ENCODE data around the gene TRAK2. TPM values are rescaled to one million over a fixed set of nuclear protein-coding genes. Genes with fewer than 3 reads are reported as not detected.

The TRAK2 gene
- total and polyA plus RNA-seq, 2 of the 8 experiments (the other 6 are each of a cell fraction or from before 2014, with no cell fraction given) = 4.5 to 15.7 TPM

DNA sequence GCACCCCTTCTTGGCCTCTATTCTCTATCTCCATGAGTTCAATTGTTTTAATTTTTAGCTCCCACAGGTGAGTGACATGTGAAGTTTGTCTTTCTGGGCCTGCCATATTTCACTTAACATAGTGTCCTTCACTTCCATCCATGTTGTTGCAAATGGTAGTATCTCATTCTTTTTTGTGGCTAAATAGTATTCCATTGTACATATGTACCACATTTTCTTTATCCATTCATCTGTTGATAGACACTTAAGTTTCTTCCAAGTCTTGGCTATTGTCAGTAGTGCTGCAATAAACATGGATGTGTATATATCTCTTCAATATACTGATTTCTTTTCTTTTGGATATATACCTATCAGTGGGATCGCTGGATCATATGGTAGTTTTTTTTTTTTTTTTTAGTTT lies 9.3 kb upstream of the TRAK2 start:
- Histone ChIP-seq H3K27ac (ENCODE audit: low read depth, low read length) (no peak overlapping the region), H3K79me1 (ENCODE audit: low read depth, low read length) (no peaks in the 10 kb centered on the region), H3K56ac (replicated peaks; ENCODE audit: insufficient read length, low read depth, low read length) (no peak overlapping the region), H3K14ac (ENCODE audit: insufficient read length) (no peak overlapping the region), H3K4me2 (ENCODE audit: insufficient read depth in 1 of 2, low read depth in 2 of 2, low read length in 2 of 2) (no peak overlapping the region), H2BK20ac (ENCODE audit: low read length) (no peak overlapping the region), H2BK15ac (ENCODE audit: low read length) (no peak overlapping the region), H2AK5ac (ENCODE audit: low read depth, low read length) (no peak overlapping the region), H3K27me3 (replicated peaks in 1 of 4; ENCODE audit: control insufficient read depth in 3 of 4, extremely low read depth in 1 of 4, insufficient read depth in 3 of 4, low read length in 3 of 4) (no peaks in the 10 kb centered on the region), H3K4ac (replicated peaks; ENCODE audit: insufficient read length, low read depth, low read length) (no peak overlapping the region), H4K8ac (ENCODE audit: extremely low read depth, insufficient read depth, low read length) (no peak overlapping the region), H4K20me1 (replicated peaks in 1 of 2; ENCODE audit: control insufficient read depth in 1 of 2, insufficient read depth in 2 of 2, low read length in 2 of 2) (no peaks in the 10 kb centered on the region), H3K23me2 (ENCODE audit: low read depth, low read length) (no peaks in the 10 kb centered on the region), H2AFZ (ENCODE audit: low read length) (no peak overlapping the region), H2BK5ac (ENCODE audit: low read depth, low read length) (no peak overlapping the region), H3K36me3 (ENCODE audit: control insufficient read depth in 2 of 4, insufficient read depth in 4 of 4, low read length in 3 of 4) (no peaks in the 10 kb centered on the region), H2BK12ac (ENCODE audit: low read depth, low read length) (no peak overlapping the region), H3K23ac (ENCODE audit: insufficient read length) (no peak overlapping the region), H2BK120ac (replicated peaks; ENCODE audit: low read depth, low read length) (no peak overlapping the region), H3K18ac (ENCODE audit: extremely low read depth, low read length) (no peak overlapping the region), H3K4me3 (ENCODE audit: extremely low read depth in 1 of 4, insufficient read depth in 2 of 4, low read depth in 3 of 4, low read length in 4 of 4) (no peak overlapping the region), H4K91ac (replicated peaks; ENCODE audit: insufficient read length, low read length) (no peak overlapping the region), H3K9me3 (ENCODE audit: insufficient read depth in 2 of 2, low read depth in 1 of 2, low read length in 1 of 2) (no peaks in the 10 kb centered on the region), H3K9ac (replicated peaks in 1 of 4; ENCODE audit: extremely low read depth in 1 of 4, low read depth in 3 of 4, low read length in 3 of 4) (no peak overlapping the region), H4K5ac (ENCODE audit: insufficient read length, low read depth, low read length) (no peak overlapping the region), H3K4me1 (replicated peaks in 1 of 4; ENCODE audit: control insufficient read depth in 3 of 4, insufficient read depth in 4 of 4, low read length in 3 of 4) (no peaks in the 10 kb centered on the region), H3K79me2 (ENCODE audit: control insufficient read depth in 1 of 2, insufficient read depth in 2 of 2, low read length in 2 of 2) (no peaks in the 10 kb centered on the region)
- WGBS, 2 experiments (ENCODE audit: extremely low coverage in 1 of 2, insufficient coverage in 1 of 2, insufficient read length in 1 of 2, insufficient replicate concordance in 2 of 2, low coverage in 1 of 2, low lambda C conversion rate in 2 of 2, missing lambda C conversion rate in 1 of 2) = 100% methylated on average over 1 of the region's 1 CpG; no CpG with 5 or more reads in 1 of the 2 experiments
- DNase-seq (ENCODE audit: low read depth in 1 of 2, low spot score in 2 of 2) (no peak), FAIRE-seq (no peak)
- POLR2A ChIA-PET (ENCODE audit: partially characterized antibody) = interaction anchor here (1.2 kb wide), 1 partner anchor 8 kb away, joined by 4 read pairs; no protein-coding TSS in a partner anchor
- CTCF ChIA-PET (ENCODE audit: partially characterized antibody) = no interaction called here
- TF ChIP-seq JUN (IDR thresholded peaks at IDR 0.05; ENCODE audit: low read depth, low read length) = no peak
- TF ChIP-seq SP2 (IDR thresholded peaks at IDR 0.05; ENCODE audit: low read length) = no peak
- TF ChIP-seq JUND (IDR thresholded peaks at IDR 0.05; ENCODE audit: low read length) = no peak
- TF ChIP-seq, protein P1, sequence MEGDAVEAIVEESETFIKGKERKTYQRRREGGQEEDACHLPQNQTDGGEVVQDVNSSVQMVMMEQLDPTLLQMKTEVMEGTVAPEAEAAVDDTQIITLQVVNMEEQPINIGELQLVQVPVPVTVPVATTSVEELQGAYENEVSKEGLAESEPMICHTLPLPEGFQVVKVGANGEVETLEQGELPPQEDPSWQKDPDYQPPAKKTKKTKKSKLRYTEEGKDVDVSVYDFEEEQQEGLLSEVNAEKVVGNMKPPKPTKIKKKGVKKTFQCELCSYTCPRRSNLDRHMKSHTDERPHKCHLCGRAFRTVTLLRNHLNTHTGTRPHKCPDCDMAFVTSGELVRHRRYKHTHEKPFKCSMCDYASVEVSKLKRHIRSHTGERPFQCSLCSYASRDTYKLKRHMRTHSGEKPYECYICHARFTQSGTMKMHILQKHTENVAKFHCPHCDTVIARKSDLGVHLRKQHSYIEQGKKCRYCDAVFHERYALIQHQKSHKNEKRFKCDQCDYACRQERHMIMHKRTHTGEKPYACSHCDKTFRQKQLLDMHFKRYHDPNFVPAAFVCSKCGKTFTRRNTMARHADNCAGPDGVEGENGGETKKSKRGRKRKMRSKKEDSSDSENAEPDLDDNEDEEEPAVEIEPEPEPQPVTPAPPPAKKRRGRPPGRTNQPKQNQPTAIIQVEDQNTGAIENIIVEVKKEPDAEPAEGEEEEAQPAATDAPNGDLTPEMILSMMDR (IDR thresholded peaks at IDR 0.05; ENCODE audit: control extremely low read depth in 1 of 3, insufficient read depth in 1 of 3, low read depth in 1 of 3, low read length in 3 of 3) = no peak
- TF ChIP-seq KDM4A (IDR thresholded peaks at IDR 0.05; ENCODE audit: low read depth, low read length, severe bottlenecking) = no peak
- TF ChIP-seq POLR2A (IDR thresholded peaks at IDR 0.05; ENCODE audit: control extremely low read depth in 1 of 2, low read depth in 2 of 2, low read length in 2 of 2) = no peak
- TF ChIP-seq CEBPB (IDR thresholded peaks at IDR 0.05; ENCODE audit: low read depth, low read length) = no peak
- TF ChIP-seq SRF (IDR thresholded peaks at IDR 0.05; ENCODE audit: low read depth, low read length) = no peak
- no peak for TF ChIP-seq CREB1 (IDR thresholded peaks at IDR 0.05)
- TF ChIP-seq GTF2F1 (IDR thresholded peaks at IDR 0.05; ENCODE audit: borderline replicate concordance, low read depth, low read length) = no peak
- no peak for TF ChIP-seq POU5F1 (IDR thresholded peaks at IDR 0.05; ENCODE audit: low read depth, low read length)
- no peak for TF ChIP-seq KDM5A (IDR thresholded peaks at IDR 0.05; ENCODE audit: low read length)
- TF ChIP-seq ZNF274 (IDR thresholded peaks at IDR 0.05; ENCODE audit: borderline replicate concordance, extremely low read depth, low read length) = no peak
- no peak for TF ChIP-seq SIN3A (conservative IDR thresholded peaks at IDR 0.05 in 1 of 2, IDR thresholded peaks at IDR 0.05 in 1 of 2; ENCODE audit: low read depth in 1 of 2, low read length in 2 of 2)

Measured in H1 (cell line).